Fibroblast of skin of left biceps (primary cell): ENCODE results near the gene CHFR.
"Not testable (repeated sequence)": the region's sequence is repeated elsewhere in the genome, so short reads cannot be mapped to it uniquely, and the experiment has no call there.

Experiments used
- DNase-seq, 2 experiments: peaks; one replicate each; pipeline ENCODE4 v3.0.0-alpha.2; 2013; ENCODE audit warnings: low read depth in 2 of 2

CHFR gene

GRCh38 chr12:132840536-132840935 is 46.9 kb downstream of the CHFR start:
- no peak for DNase-seq

- DNase-seq = no peak
Measured at GRCh38 chr12:132839558-132840235, 47.7 kb downstream of the CHFR start.

- DNase-seq = no peak
Measured at GRCh38 chr12:132838410-132839080, 48.9 kb downstream of the CHFR start.

GRCh38 chr12:132837693-132838409 is 49.6 kb downstream of the CHFR start:
- no peak for DNase-seq

- no peak for DNase-seq
Measured at GRCh38 chr12:132836795-132837331, 50.5 kb downstream of the CHFR start.

GRCh38 chr12:132836230-132836629 is 51.2 kb downstream of the CHFR start:
- DNase-seq = not testable (repeated sequence)

- no peak for DNase-seq
Measured at GRCh38 chr12:132835076-132836025, 52.1 kb downstream of the CHFR start.

- no peak for DNase-seq
Measured at GRCh38 chr12:132834181-132834711, 53.2 kb downstream of the CHFR start.

GRCh38 chr12:132833341-132833740 is 54.1 kb downstream of the CHFR start:
- no peak for DNase-seq

- DNase-seq = no peak
Measured at GRCh38 chr12:132831771-132832170, 55.6 kb downstream of the CHFR start.

GRCh38 chr12:132828706-132829534 is 58.5 kb downstream of the CHFR start, which contains the start of gene GOLGA3:
GOLGA3 (minus strand) TSS chr12:132828869; CDS start chr12:132822128, 6,741 bp downstream.
- peak; percentile 87 to 89 for DNase-seq

GRCh38 chr12:132827763-132828703 is 59.4 kb downstream of the CHFR start:
- DNase-seq = peak; percentile 15 to 26

GRCh38 chr12:132825861-132826260 is 61.5 kb downstream of the CHFR start:
- no peak for DNase-seq

- DNase-seq = no peak
Measured at GRCh38 chr12:132825089-132825488, 62.3 kb downstream of the CHFR start.

GRCh38 chr12:132824053-132824452 is 63.4 kb downstream of the CHFR start:
- no peak for DNase-seq

GRCh38 chr12:132818562-132818961 is 68.8 kb downstream of the CHFR start:
- no peak for DNase-seq

GRCh38 chr12:132814232-132814631 is 73.2 kb downstream of the CHFR start:
- no peak for DNase-seq

GRCh38 chr12:132813443-132813842 is 74.0 kb downstream of the CHFR start:
- no peak for DNase-seq
